IPS-20b (cell line): ENCODE measurements around the gene SUMF2.
"Not testable (repeated sequence)": the region's sequence is repeated elsewhere in the genome, so short reads cannot be mapped to it uniquely, and the experiment has no call there.

ENCODE experiments used
- H3K27ac ChIP-seq: one replicate; pipeline ENCODE4 v1.5.1; 2013; ENCODE audit warnings: low read length
- H3K27me3 ChIP-seq: 2 replicates; pipeline ENCODE4 v1.6.1; 2013; ENCODE audit warnings: mild to moderate bottlenecking, low read length, inconsistent platforms; ENCODE audit not compliant: insufficient read depth
- H3K36me3 ChIP-seq: 2 replicates; pipeline ENCODE4 v1.6.1; 2013; ENCODE audit warnings: low read depth, mild to moderate bottlenecking, inconsistent platforms, low read length, moderate library complexity; ENCODE audit not compliant: insufficient read depth
- H3K4me1 ChIP-seq: 2 replicates; pipeline ENCODE4 v1.6.1; 2013; ENCODE audit warnings: mild to moderate bottlenecking, control low read depth, inconsistent platforms, low read length, moderate library complexity; ENCODE audit not compliant: insufficient read depth
- H3K4me3 ChIP-seq: 2 replicates; pipeline ENCODE4 v1.5.1; 2013; ENCODE audit warnings: mild to moderate bottlenecking, low read length, inconsistent platforms
- H3K9ac ChIP-seq: 2 replicates; pipeline ENCODE4 v1.6.1; 2013; ENCODE audit warnings: low read depth, mild to moderate bottlenecking, inconsistent platforms, low read length, moderate library complexity
- H3K9me3 ChIP-seq: 2 replicates; pipeline ENCODE4 v1.6.1; 2013; ENCODE audit warnings: mild to moderate bottlenecking, low read depth, low read length, inconsistent platforms; ENCODE audit not compliant: insufficient read depth

The SUMF2 gene

GRCh38 chr7:56092388-56092787 is 28.3 kb downstream of the SUMF2 start:
- H3K27ac ChIP-seq, result not testable (repeated sequence)

GRCh38 chr7:56092789-56093531 is 28.9 kb downstream of the SUMF2 start, which contains the start of gene PHKG1:
PHKG1 (minus strand) TSS chr7:56092952; CDS start chr7:56088941, 4,011 bp downstream.
- no peaks in the 10 kb centered on the region for H3K36me3 ChIP-seq
- H3K9me3 ChIP-seq, result no peaks in the 10 kb centered on the region
- no peak within 1 kb of the TSS for H3K4me3 ChIP-seq
- no peak within 1 kb of the TSS for H3K9ac ChIP-seq
- no peaks in the 10 kb centered on the region for H3K27me3 ChIP-seq
- H3K27ac ChIP-seq, result no peak within 1 kb of the TSS
- no peaks in the 10 kb centered on the region for H3K4me1 ChIP-seq

More at GRCh38 chr7:56092388-56092787, 28.3 kb downstream of the SUMF2 start:
- H3K27me3 ChIP-seq, H3K9me3 ChIP-seq, H3K9ac ChIP-seq, H3K4me1 ChIP-seq, H3K4me3 ChIP-seq, H3K36me3 ChIP-seq: not testable (repeated sequence)

GRCh38 chr7:56097700-56098099 is 33.6 kb downstream of the SUMF2 start:
- Histone ChIP-seq H3K36me3 (peaks cover 25% of the 10 kb centered on the region), H3K9ac (no peak overlapping the region), H3K9me3 (peaks cover 8% of the 10 kb centered on the region), H3K27ac (no peak overlapping the region), H3K4me1 (no peaks in the 10 kb centered on the region), H3K4me3 (no peak overlapping the region), H3K27me3 (no peaks in the 10 kb centered on the region)

GRCh38 chr7:56098187-56099008 is 34.3 kb downstream of the SUMF2 start:
- H3K27me3 ChIP-seq, H3K9ac ChIP-seq, H3K27ac ChIP-seq, H3K4me3 ChIP-seq, H3K4me1 ChIP-seq: not testable (repeated sequence)
- Histone ChIP-seq H3K36me3 (peaks cover 29% of the 10 kb centered on the region), H3K9me3 (peaks cover 10% of the 10 kb centered on the region)

- no peaks in the 10 kb centered on the region for H3K4me1 ChIP-seq
- H3K27me3 ChIP-seq, result no peaks in the 10 kb centered on the region
- H3K36me3 ChIP-seq, result peaks cover 38% of the 10 kb centered on the region
These were observed 35.6 kb downstream of the SUMF2 start for GRCh38 chr7:56099653-56100052.

GRCh38 chr7:56104138-56104537 is 40.1 kb downstream of the SUMF2 start:
- not testable (repeated sequence) for H3K4me1 ChIP-seq, H3K27me3 ChIP-seq, H3K9ac ChIP-seq, H3K27ac ChIP-seq, H3K4me3 ChIP-seq
- Histone ChIP-seq H3K36me3 (peaks cover 38% of the 10 kb centered on the region), H3K9me3 (peaks cover 40% of the 10 kb centered on the region)

More at GRCh38 chr7:56099653-56100052, 35.6 kb downstream of the SUMF2 start:
- H3K9me3 ChIP-seq, result peaks cover 15% of the 10 kb centered on the region
- H3K4me3 ChIP-seq, result no peak overlapping the region
- H3K27ac ChIP-seq, result no peak overlapping the region
- no peak overlapping the region for H3K9ac ChIP-seq

- H3K36me3 ChIP-seq, result peaks cover 31% of the 10 kb centered on the region
- H3K4me3 ChIP-seq, result peak overlapping the region; percentile 85
- no peaks in the 10 kb centered on the region for H3K4me1 ChIP-seq
- H3K9me3 ChIP-seq, result peaks cover 52% of the 10 kb centered on the region
- no peaks in the 10 kb centered on the region for H3K27me3 ChIP-seq
- peak overlapping the region; percentile 88; the same call in 1 of the 2 replicates for H3K9ac ChIP-seq
- no peak overlapping the region for H3K27ac ChIP-seq
These were observed 41.4 kb downstream of the SUMF2 start for GRCh38 chr7:56105508-56105907.

GRCh38 chr7:56106108-56107073 is 42.3 kb downstream of the SUMF2 start, which contains the start of gene CHCHD2:
CHCHD2 (minus strand) TSS chr7:56106476; CDS start chr7:56106413, 63 bp downstream.
- Histone ChIP-seq H3K9me3 (peaks cover 54% of the 10 kb centered on the region), H3K36me3 (peaks cover 23% of the 10 kb centered on the region), H3K27me3 (no peaks in the 10 kb centered on the region), H3K4me1 (no peaks in the 10 kb centered on the region), H3K9ac (peak within 1 kb of the TSS; percentile 88; the same call in 1 of the 2 replicates), H3K27ac (no peak within 1 kb of the TSS), H3K4me3 (peak within 1 kb of the TSS; percentile 85)

- no peak overlapping the region for H3K9ac ChIP-seq
- H3K4me1 ChIP-seq, result no peaks in the 10 kb centered on the region
- no peaks in the 10 kb centered on the region for H3K27me3 ChIP-seq
- peaks cover 11% of the 10 kb centered on the region for H3K36me3 ChIP-seq
- peaks cover 62% of the 10 kb centered on the region for H3K9me3 ChIP-seq
- no peak overlapping the region for H3K4me3 ChIP-seq
- no peak overlapping the region for H3K27ac ChIP-seq
These were observed 43.8 kb downstream of the SUMF2 start for GRCh38 chr7:56107954-56108258.

- Histone ChIP-seq H3K4me3 (no peak overlapping the region), H3K27ac (no peak overlapping the region), H3K27me3 (no peaks in the 10 kb centered on the region), H3K9ac (no peak overlapping the region), H3K9me3 (peaks cover 73% of the 10 kb centered on the region), H3K4me1 (no peaks in the 10 kb centered on the region), H3K36me3 (no peaks in the 10 kb centered on the region)
These were observed 46.5 kb downstream of the SUMF2 start for GRCh38 chr7:56110611-56111010.

GRCh38 chr7:56112244-56112643 is 48.2 kb downstream of the SUMF2 start:
- not testable (repeated sequence) for H3K27me3 ChIP-seq, H3K9ac ChIP-seq, H3K4me3 ChIP-seq, H3K4me1 ChIP-seq, H3K27ac ChIP-seq, H3K36me3 ChIP-seq
- H3K9me3 ChIP-seq, result peaks cover 76% of the 10 kb centered on the region
